Measurements from ENCODE around the gene KHDRBS1.
"Not testable (repeated sequence)": the region's sequence is repeated elsewhere in the genome, so short reads cannot be mapped to it uniquely, and the experiment has no call there.

The KHDRBS1 gene, protein sequence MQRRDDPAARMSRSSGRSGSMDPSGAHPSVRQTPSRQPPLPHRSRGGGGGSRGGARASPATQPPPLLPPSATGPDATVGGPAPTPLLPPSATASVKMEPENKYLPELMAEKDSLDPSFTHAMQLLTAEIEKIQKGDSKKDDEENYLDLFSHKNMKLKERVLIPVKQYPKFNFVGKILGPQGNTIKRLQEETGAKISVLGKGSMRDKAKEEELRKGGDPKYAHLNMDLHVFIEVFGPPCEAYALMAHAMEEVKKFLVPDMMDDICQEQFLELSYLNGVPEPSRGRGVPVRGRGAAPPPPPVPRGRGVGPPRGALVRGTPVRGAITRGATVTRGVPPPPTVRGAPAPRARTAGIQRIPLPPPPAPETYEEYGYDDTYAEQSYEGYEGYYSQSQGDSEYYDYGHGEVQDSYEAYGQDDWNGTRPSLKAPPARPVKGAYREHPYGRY

GRCh38 chr1:32013386-32014198, at the start of gene KHDRBS1:
KHDRBS1 (plus strand) TSS chr1:32013868; CDS start chr1:32013996, 128 bp downstream.
- DNase-seq (ENCODE audit: low read depth) = peak; percentile 98

GRCh38 chr1:31970873-31971272, 42.8 kb upstream of the KHDRBS1 start:
- no peak for DNase-seq (ENCODE audit: low read depth)

DNA sequence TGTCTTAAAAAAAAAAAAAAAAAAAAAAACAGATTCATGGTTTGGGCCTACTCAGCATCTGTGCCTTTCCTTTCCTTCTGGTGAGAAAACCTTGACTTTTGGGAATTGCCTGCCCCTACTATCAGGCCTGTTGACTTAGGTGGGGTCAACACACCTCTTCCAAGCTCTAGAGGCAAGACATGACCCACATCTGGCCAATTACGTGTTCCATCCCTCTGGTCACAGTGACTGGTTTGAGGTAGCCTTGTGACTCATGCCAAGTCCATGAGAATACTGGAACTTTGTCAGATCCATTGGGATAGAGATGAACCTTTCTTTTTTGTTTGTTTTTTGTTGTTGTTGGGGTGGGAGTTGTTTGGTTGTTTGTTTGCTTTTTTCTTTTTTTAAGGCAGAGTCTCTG, 37.3 kb upstream of the KHDRBS1 start:
- DNase-seq (ENCODE audit: low read depth) = no peak

- DNase-seq (ENCODE audit: low read depth) = peak; percentile 54
These were observed 36.1 kb upstream of the KHDRBS1 start for GRCh38 chr1:31977385-31978131.

DNA sequence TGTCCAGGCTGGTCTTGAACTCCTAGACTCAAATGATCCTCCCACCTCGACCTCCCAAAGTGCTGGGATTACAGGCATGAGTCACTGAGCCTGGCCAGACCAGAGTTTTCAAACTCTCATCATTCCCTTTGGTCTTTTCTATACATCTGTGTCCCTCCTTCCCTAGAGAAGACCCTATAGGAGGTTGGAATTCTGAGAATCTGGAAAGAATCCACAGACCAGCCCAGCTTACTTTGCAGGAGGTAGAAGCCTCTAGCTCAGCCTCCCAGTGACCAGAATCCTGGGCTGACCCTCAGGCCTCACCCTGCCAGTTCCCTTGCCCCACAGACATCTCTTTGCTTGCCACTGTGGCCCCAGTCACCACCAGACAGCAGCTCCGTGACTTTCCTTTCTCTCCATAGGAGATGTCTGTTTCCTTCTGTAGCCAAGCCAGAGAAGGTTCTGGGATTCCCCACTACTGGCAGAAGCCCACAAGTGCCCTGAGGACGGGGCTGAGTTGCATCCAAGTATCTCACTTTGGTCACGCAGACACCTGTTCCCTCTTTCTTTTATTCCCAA, 34.7 kb upstream of the KHDRBS1 start:
- no peak for DNase-seq (ENCODE audit: low read depth)

- no peak for DNase-seq (ENCODE audit: low read depth)
These were observed 32.7 kb upstream of the KHDRBS1 start for GRCh38 chr1:31980835-31981455.

DNA sequence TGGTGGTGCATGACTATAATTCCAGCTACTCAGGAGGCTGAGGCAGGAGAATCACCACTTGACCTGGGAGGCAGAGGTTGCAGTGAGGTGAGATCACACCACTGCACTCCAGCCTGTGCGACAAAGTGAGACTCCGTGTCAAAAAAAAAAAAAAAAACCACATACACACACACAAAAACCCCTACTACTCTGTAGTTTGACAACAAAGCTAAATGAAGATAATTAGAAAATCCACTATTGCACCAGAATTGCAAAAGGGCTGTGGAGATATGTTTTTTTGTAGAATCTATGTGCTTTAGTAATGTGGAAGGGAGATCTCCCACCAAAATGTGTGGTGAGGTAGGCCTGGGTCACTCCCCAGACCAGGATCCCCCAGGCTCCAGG, 32.2 kb upstream of the KHDRBS1 start:
- DNase-seq (ENCODE audit: low read depth) = no peak

- DNase-seq (ENCODE audit: low read depth) = no peak
These were observed 31.7 kb upstream of the KHDRBS1 start for GRCh38 chr1:31981972-31982371.

DNA sequence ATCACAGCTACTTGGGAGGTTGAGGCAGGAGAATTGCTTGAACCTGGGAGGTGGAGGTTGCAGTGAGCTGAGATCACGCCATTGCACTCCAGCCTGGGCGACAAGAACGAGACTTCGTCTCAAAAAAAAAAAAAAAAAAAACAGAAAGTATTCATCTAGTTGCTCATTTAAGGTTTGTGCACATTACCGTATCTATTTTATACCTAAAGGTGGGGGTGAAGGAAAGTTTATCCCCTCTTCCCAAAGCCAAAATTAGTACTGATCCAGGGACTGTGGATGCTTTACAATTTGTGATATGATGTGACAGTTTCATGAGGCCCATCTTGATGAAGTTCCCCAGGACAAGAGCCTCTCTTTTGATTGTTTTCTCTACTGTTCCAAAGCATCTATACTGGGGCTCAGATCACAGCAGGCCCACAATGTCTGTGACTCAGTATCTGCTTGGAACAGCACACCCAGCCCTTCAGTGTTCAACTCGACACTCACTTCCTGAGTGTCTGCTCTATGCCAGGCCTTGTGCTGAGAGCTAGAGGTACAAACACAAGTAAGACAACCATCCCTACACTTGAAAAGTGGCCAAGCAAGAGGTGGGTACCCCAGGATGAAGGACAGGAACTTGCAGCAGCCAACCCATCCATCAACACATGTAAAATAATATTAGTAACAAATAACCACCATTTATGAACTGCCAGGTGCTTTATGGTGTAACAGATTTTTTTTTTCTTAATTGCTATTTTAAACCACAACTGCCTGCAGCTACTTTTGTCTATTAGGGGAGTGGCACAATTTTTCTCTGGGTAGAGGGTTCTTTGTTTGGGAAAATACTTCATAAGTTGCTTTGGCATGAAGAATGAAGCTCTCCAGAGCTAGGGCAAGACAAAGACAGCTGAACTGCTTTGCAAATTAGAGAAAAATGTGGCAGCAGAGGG, 29.0 kb upstream of the KHDRBS1 start:
- DNase-seq (ENCODE audit: low read depth) = peak; percentile 13

GRCh38 chr1:31985430-31985829, 28.2 kb upstream of the KHDRBS1 start:
- no peak for DNase-seq (ENCODE audit: low read depth)

DNA sequence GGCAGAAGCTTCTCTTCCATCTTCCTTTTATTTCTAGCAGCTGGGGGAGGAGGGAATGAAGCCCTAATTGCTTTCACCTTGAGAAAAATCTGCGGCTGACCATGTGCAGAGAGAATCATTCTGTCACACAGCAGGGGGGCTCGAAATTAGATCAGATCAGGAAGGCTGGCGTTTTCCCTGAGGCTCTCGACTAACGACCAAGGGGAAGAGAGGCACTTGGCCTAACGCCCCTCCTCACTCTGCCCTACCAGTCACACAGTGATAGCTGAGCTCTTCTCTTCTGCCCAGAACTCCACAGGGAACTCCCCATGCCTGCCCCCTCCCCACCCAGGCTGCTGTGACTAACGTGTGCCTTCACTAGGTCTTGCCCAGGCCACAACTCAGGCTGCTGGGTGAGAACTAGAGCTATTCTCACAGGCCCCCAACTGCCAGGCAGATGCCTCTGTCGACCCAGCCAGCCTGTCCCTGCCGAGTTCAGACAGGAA, 26.5 kb upstream of the KHDRBS1 start:
- no peak for DNase-seq (ENCODE audit: low read depth)

GRCh38 chr1:31989964-31990363, 23.7 kb upstream of the KHDRBS1 start:
- DNase-seq (ENCODE audit: low read depth) = no peak

DNA sequence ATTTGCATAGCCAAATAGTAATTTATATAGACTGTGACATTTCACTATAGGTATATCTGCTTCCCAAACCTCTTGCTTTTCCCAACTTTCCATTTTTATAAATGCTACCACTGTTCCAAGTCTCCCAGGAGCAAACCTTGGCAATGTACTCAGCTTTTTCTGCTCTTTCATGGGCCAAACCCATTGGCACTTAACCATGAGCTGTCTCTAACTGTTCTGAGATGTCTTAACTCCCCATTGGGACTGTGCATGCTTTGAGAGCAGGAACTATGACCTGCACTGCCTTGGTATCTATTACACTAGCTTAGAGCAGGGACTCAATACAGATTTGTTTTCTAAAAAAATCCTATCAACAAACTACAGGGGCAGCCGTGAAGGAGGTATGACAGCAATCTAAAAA, 22.5 kb upstream of the KHDRBS1 start:
- DNase-seq (ENCODE audit: low read depth) = peak; percentile 47

- DNase-seq (ENCODE audit: low read depth) = no peak
These were observed 18.4 kb upstream of the KHDRBS1 start for GRCh38 chr1:31995263-31995662.

DNA sequence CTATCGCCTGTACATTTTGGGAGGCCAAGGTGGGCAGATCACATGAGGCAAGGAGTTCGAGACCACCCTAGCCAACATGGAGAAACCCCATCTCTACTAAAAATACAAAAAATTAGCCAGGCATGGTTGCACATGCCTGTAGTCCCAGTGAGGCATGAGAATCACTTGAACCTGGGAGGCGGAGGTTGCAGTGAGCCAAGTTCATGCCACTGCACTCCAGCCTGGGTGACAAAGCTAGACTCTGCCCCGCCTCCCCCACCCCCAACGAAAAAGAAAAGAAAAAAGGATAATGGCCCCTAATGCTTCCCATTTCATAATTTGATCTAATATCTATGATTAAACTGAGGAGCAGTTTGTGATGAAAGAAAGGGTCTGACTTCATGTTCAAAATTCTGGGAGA, 17.5 kb upstream of the KHDRBS1 start:
- not testable (repeated sequence) for DNase-seq (ENCODE audit: low read depth)

GRCh38 chr1:32001863-32002262, 11.8 kb upstream of the KHDRBS1 start:
- DNase-seq (ENCODE audit: low read depth) = no peak

DNA sequence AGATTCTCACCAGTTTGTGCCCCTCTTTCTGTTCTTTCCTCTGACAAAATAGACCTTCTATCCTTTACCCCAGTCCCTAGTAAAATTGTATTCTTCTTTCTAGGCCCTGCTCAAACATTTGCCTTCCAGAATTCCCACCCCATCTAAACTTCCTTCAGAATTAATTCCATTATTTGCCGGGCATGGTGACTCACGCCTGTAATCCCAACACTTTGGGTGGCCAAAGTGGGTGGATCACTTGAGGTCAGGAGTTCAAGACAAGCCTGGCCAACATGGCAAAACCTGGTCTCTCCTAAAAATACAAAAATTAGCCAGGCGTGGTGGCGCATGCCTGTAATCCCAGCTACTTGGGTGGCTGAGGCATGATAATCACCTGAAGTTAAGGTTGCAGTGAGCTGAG, 11.4 kb upstream of the KHDRBS1 start:
- DNase-seq (ENCODE audit: low read depth) = not testable (repeated sequence)

DNA sequence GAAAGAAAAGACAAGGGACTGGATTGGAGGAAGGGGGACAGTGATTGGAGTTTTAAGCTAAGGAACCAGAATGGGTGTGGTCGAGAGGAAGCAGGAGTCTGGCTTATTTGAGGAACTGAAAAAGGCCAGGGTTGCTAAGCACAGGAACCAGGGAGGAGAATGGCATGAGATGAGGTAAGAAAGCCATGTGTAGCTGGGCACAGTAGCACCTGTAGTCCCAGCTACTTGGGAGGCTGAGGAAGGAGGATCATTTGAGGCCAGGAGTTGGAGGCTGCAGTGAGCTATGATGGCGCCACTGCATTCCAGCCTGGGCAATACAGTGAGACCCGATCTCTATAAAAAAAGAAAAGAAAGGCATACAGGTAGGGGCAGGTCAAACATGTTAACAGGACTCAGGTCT, 8.1 kb upstream of the KHDRBS1 start:
- no peak for DNase-seq (ENCODE audit: low read depth)

- DNase-seq (ENCODE audit: low read depth) = no peak
These were observed 6.1 kb upstream of the KHDRBS1 start for GRCh38 chr1:32007591-32007940.

GRCh38 chr1:32010246-32010645, 3.4 kb upstream of the KHDRBS1 start:
- DNase-seq (ENCODE audit: low read depth) = no peak
